K562 (cell line): ENCODE results near the gene ARMH3. TPM values are rescaled to one million over a fixed set of nuclear protein-coding genes. Genes with fewer than 3 reads are reported as not detected.

ENCODE experiments used
- ARNT ChIP-seq, 2 experiments: fragments of 450-650 bp; IDR thresholded peaks; 2 replicates each; pipeline ENCODE4 v1.6.1; 2016; ENCODE audit warnings: mild to moderate bottlenecking in 1 of 2
- CBX8 ChIP-seq: fragments of 200-600 bp; sonication (generic); IDR thresholded peaks from 2 replicates; pipeline ENCODE4 v1.6.1; 2012; ENCODE audit warnings: borderline replicate concordance, mixed run types, low read depth, mild to moderate bottlenecking, moderate library complexity, mixed read lengths, low read length, control low read depth, inconsistent platforms; ENCODE audit not compliant: poor library complexity, severe bottlenecking; ENCODE audit errors: extremely low read depth
- DIDO1 ChIP-seq: fragments of 450-650 bp; IDR thresholded peaks from 2 replicates; pipeline ENCODE4 v1.6.1; 2016; ENCODE audit warnings: low read depth, missing biosample characterization, missing genetic modification characterization
- FOXP1 ChIP-seq: sonication (generic); formaldehyde crosslinking; IDR thresholded peaks from 2 replicates; pipeline ENCODE4 v1.8.0; 2022; ENCODE audit warnings: mild to moderate bottlenecking, missing genetic modification reagents
- HDAC3 ChIP-seq: fragments of 450-650 bp; IDR thresholded peaks from 2 replicates; pipeline ENCODE4 v1.6.1; 2018; ENCODE audit warnings: borderline replicate concordance, mild to moderate bottlenecking, moderate library complexity; ENCODE audit not compliant: partially characterized antibody
- HDGF ChIP-seq: fragments of 450-650 bp; IDR thresholded peaks from 2 replicates; pipeline ENCODE4 v1.6.1; 2016
- KLF10 ChIP-seq: fragments of 250-450 bp; sonication (Bioruptor Pico); IDR thresholded peaks from 2 replicates; pipeline ENCODE4 v1.6.1; 2021; ENCODE audit warnings: matching md5 sums
- NR4A1 ChIP-seq, 2 experiments: fragments of 250-450 bp in 1 of 2; fragments of 450-650 bp in 1 of 2; sonication (Bioruptor Pico) in 1 of 2; IDR thresholded peaks; 2 replicates each; pipeline versions ENCODE4 v1.4.0 to v1.6.1; 2016 to 2020; ENCODE audit warnings: mild to moderate bottlenecking in 2 of 2, missing compliant biosample characterization in 1 of 2, missing genetic modification characterization in 1 of 2, moderate library complexity in 1 of 2
- POLR3G ChIP-seq: IDR thresholded peaks from 2 replicates; pipeline ENCODE4 v1.6.1; 2011; ENCODE audit not compliant: insufficient read length, insufficient replicate concordance; ENCODE audit errors: extremely low read depth
- STAG1 ChIP-seq: sonication (generic); formaldehyde crosslinking; IDR thresholded peaks from 2 replicates; pipeline ENCODE4 v1.5.0; 2020; ENCODE audit warnings: missing genetic modification reagents, borderline replicate concordance
- TAF1 ChIP-seq: IDR thresholded peaks from 2 replicates; pipeline ENCODE4 v1.6.1; 2011; ENCODE audit warnings: mild to moderate bottlenecking, low read length, moderate library complexity; ENCODE audit not compliant: insufficient read depth, control insufficient read depth, severe bottlenecking; ENCODE audit errors: extremely low read depth
- TGIF2 ChIP-seq: sonication (generic); formaldehyde crosslinking; IDR thresholded peaks from 2 replicates; pipeline ENCODE4 v1.8.1; 2022; ENCODE audit warnings: mild to moderate bottlenecking, missing genetic modification reagents, moderate library complexity
- TSC22D4 ChIP-seq: fragments of 450-650 bp; IDR thresholded peaks from 2 replicates; pipeline ENCODE4 v1.6.1; 2016; ENCODE audit warnings: missing genetic modification characterization, missing biosample characterization, control low read depth
- ZBTB34 ChIP-seq: fragments of 250-450 bp; sonication (Bioruptor Pico); IDR thresholded peaks from 2 replicates; pipeline ENCODE4 v1.8.0; 2021; ENCODE audit warnings: mild to moderate bottlenecking, moderate library complexity
- ZNF121 ChIP-seq: sonication (generic); formaldehyde crosslinking; conservative IDR thresholded peaks from 2 replicates; pipeline ENCODE4 v1.8.0; 2022; ENCODE audit warnings: missing genetic modification reagents
- ZNF589 ChIP-seq: fragments of 200-800 bp; sonication (Bioruptor generic); IDR thresholded peaks from 2 replicates; pipeline ENCODE4 v1.6.1; 2016; ENCODE audit warnings: low read depth, missing genetic modification characterization, missing compliant biosample characterization
- polyA plus RNA-seq, 8 experiments: library from polyadenylated mRNA; depleted of rRNA in 4 of 8; stranded (reverse) in 5 of 8; unstranded in 3 of 8; fragments of >200 nt; fragmentation: Nextera tagmentation in 2 of 8; fragmentation: Illumina TruSeq in 1 of 8; extraction: Ambion mirVana in 2 of 8; extraction: Trizol in 1 of 8; gene quantifications; 2 replicates each; pipeline versions ENCODE4 v1.2.1 to v1.2.3, GENCODE V29; 2011 to 2014; ENCODE audit warnings: inconsistent platforms in 1 of 8, missing spikeins in 1 of 8
- total RNA-seq, 7 experiments: library from RNA; depleted of rRNA in 6 of 7; stranded (reverse); fragments of >200 nt in 6 of 7; fragmentation: Illumina TruSeq in 2 of 7; extraction: Trizol in 2 of 7; gene quantifications; 2 replicates each; pipeline versions ENCODE4 v1.2.1 to v1.2.3, GENCODE V29; 2011 to 2021; ENCODE audit warnings: low replicate concordance in 1 of 7
- TF ChIP-seq, protein P1 (sequence below): sonication (generic); formaldehyde crosslinking; IDR thresholded peaks from 2 replicates; pipeline ENCODE4 v1.9.0; 2022; ENCODE audit warnings: mild to moderate bottlenecking, missing genetic modification reagents
- TF ChIP-seq, protein P2 (sequence below): sonication (generic); formaldehyde crosslinking; IDR thresholded peaks from 2 replicates; pipeline ENCODE4 v1.5.0; 2020; ENCODE audit warnings: missing genetic modification reagents

The ARMH3 gene
- total and polyA plus RNA-seq, 9 of the 15 experiments (the other 6 are each of a cell fraction or from before 2014, with no cell fraction given) = 0.29 to 0.73 TPM; not detected in 7

- TF ChIP-seq, protein P1, sequence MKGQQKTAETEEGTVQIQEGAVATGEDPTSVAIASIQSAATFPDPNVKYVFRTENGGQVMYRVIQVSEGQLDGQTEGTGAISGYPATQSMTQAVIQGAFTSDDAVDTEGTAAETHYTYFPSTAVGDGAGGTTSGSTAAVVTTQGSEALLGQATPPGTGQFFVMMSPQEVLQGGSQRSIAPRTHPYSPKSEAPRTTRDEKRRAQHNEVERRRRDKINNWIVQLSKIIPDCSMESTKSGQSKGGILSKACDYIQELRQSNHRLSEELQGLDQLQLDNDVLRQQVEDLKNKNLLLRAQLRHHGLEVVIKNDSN (CRISPR knock-in tag) = no peak
- no peak for TF ChIP-seq POLR3G
- TF ChIP-seq DIDO1 (tag) = no peak
- no peak for TF ChIP-seq TSC22D4 (tag)
- TF ChIP-seq, protein P2, sequence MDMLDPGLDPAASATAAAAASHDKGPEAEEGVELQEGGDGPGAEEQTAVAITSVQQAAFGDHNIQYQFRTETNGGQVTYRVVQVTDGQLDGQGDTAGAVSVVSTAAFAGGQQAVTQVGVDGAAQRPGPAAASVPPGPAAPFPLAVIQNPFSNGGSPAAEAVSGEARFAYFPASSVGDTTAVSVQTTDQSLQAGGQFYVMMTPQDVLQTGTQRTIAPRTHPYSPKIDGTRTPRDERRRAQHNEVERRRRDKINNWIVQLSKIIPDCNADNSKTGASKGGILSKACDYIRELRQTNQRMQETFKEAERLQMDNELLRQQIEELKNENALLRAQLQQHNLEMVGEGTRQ = no peak
- TF ChIP-seq FOXP1 (CRISPR knock-in tag) = peak; percentile 40; the same call in 1 of the 2 replicates
- TF ChIP-seq HDAC3 = no peak
- TF ChIP-seq ZNF589 (CRISPR knock-in tag) = peak; percentile 56
- TF ChIP-seq HDGF = no peak
- TF ChIP-seq ZBTB34 = no peak
- TF ChIP-seq TGIF2 (CRISPR knock-in tag) = no peak
- no peak for TF ChIP-seq NR4A1 (CRISPR knock-in tag; IDR thresholded peaks at IDR 0.05)
- peak; percentile 20; the same call in 1 of the 2 replicates for TF ChIP-seq NR4A1 (tag; IDR thresholded peaks at IDR 0.05)
- TF ChIP-seq STAG1 = no peak
- TF ChIP-seq ARNT (IDR thresholded peaks at IDR 0.05) = no peak
- TF ChIP-seq ZNF121 = no peak
- TF ChIP-seq CBX8 = no peak
- peak; percentile 27 for TF ChIP-seq TAF1
- no peak for TF ChIP-seq KLF10 (CRISPR knock-in tag)
Measured at GRCh38 chr10:102055647-102056419, at the start of gene ARMH3 (continued).
